ENCODE results near the gene GET4. TPM values are rescaled to one million over a fixed set of nuclear protein-coding genes. Genes with fewer than 3 reads are reported as not detected.
"Not testable (repeated sequence)": the region's sequence is repeated elsewhere in the genome, so short reads cannot be mapped to it uniquely, and the experiment has no call there.

The GET4 gene
- total RNA-seq, 4 donors from 2014 or later, result 18.4 to 34.8 (median 28.7) TPM

- Histone ChIP-seq H3K4me1 (peaks cover 0 to 63% (median 7%) of the 10 kb centered on the region in 3 donors), H3K36me3 (peaks cover 0 to 70% of the 10 kb centered on the region in 2 donors), H3K9me3 (no peaks in the 10 kb centered on the region), H3K27ac (peak overlapping the region in 3 of 4 donors; percentile 89 to 92 (median 90)), H3K27me3 (no peaks in the 10 kb centered on the region), H3K4me3 (no peak overlapping the region)
- 77 to 81% methylated on average over 4 to 8 of the region's 22 CpGs for WGBS, 2 donors (ENCODE audit: low coverage in 1 of 2)
- TF ChIP-seq CTCF (IDR thresholded peaks at IDR 0.05) (no peak), POLR2A (IDR thresholded peaks at IDR 0.05) (no peak), POLR2AphosphoS5 (IDR thresholded peaks at IDR 0.05) (no peak), EP300 (IDR thresholded peaks at IDR 0.05) (no peak)
- ATAC-seq, result no peak
Observed at GRCh38 chr7:845091-845490, 31.3 kb upstream of the GET4 start.

- 86 to 89% methylated on average over 10 to 11 of the region's 11 CpGs for WGBS, 2 donors (ENCODE audit: low coverage in 1 of 2)
- ATAC-seq, result no peak
- H3K36me3 ChIP-seq, result peaks cover 0 to 72% of the 10 kb centered on the region in 2 donors
- H3K4me3 ChIP-seq, result no peak overlapping the region
- TF ChIP-seq POLR2AphosphoS5 (IDR thresholded peaks at IDR 0.05) (no peak), EP300 (IDR thresholded peaks at IDR 0.05) (no peak), CTCF (IDR thresholded peaks at IDR 0.05) (no peak), POLR2A (IDR thresholded peaks at IDR 0.05) (no peak)
- no peaks in the 10 kb centered on the region for H3K27me3 ChIP-seq
- no peaks in the 10 kb centered on the region for H3K9me3 ChIP-seq
- peaks cover 0 to 59% (median 7%) of the 10 kb centered on the region in 3 donors for H3K4me1 ChIP-seq
- peak overlapping the region in 3 of 4 donors; percentile 47 to 90 (median 89) for H3K27ac ChIP-seq
Observed at GRCh38 chr7:845731-846130, 30.6 kb upstream of the GET4 start.

GRCh38 chr7:846958-847650 is 29.2 kb upstream of the GET4 start:
- not testable (repeated sequence) for ATAC-seq, H3K27me3 ChIP-seq, H3K4me3 ChIP-seq, H3K9me3 ChIP-seq
- 91 to 95% methylated on average over 13 to 14 of the region's 37 CpGs for WGBS, 2 donors (ENCODE audit: low coverage in 1 of 2)
- Histone ChIP-seq H3K27ac (peak overlapping the region in 2 of 4 donors; percentile 47 to 90), H3K4me1 (peaks cover 0 to 52% (median 4%) of the 10 kb centered on the region in 3 donors), H3K36me3 (peaks cover 0 to 83% of the 10 kb centered on the region in 2 donors)

GRCh38 chr7:847728-848127 is 28.6 kb upstream of the GET4 start:
- ATAC-seq, H3K9me3 ChIP-seq, H3K4me3 ChIP-seq, H3K27me3 ChIP-seq: not testable (repeated sequence)
- Histone ChIP-seq H3K27ac (peak overlapping the region in 1 of 4 donors; percentile 27), H3K4me1 (peaks cover 0 to 46% (median 0%) of the 10 kb centered on the region in 3 donors), H3K36me3 (peaks cover 0 to 83% of the 10 kb centered on the region in 2 donors)
- 93% methylated on average over 2 of the region's 28 CpGs; no CpG with 5 or more reads in 1 of the 2 donors for WGBS, 2 donors (ENCODE audit: low coverage in 1 of 2)

- Histone ChIP-seq H3K27me3 (no peaks in the 10 kb centered on the region), H3K4me1 (peaks cover 0 to 33% (median 0%) of the 10 kb centered on the region in 3 donors), H3K4me3 (no peak overlapping the region), H3K36me3 (peaks cover 0 to 85% of the 10 kb centered on the region in 2 donors), H3K27ac (no peak overlapping the region), H3K9me3 (no peaks in the 10 kb centered on the region)
- 97% methylated on average over 8 of the region's 14 CpGs; no CpG with 5 or more reads in 1 of the 2 donors for WGBS, 2 donors (ENCODE audit: low coverage in 1 of 2)
- ATAC-seq, result no peak
- TF ChIP-seq EP300 (IDR thresholded peaks at IDR 0.05), result no peak
- TF ChIP-seq POLR2A (IDR thresholded peaks at IDR 0.05), result no peak
- no peak for TF ChIP-seq POLR2AphosphoS5 (IDR thresholded peaks at IDR 0.05)
- TF ChIP-seq CTCF (IDR thresholded peaks at IDR 0.05), result no peak
Observed at GRCh38 chr7:849145-849544, 27.2 kb upstream of the GET4 start.

GRCh38 chr7:849781-850180 is 26.6 kb upstream of the GET4 start:
- Histone ChIP-seq H3K4me1 (peaks cover 0 to 26% (median 0%) of the 10 kb centered on the region in 3 donors), H3K4me3 (no peak overlapping the region), H3K9me3 (no peaks in the 10 kb centered on the region), H3K36me3 (peaks cover 0 to 85% of the 10 kb centered on the region in 2 donors), H3K27ac (peak overlapping the region in 1 of 4 donors; percentile 15), H3K27me3 (no peaks in the 10 kb centered on the region)
- TF ChIP-seq EP300 (IDR thresholded peaks at IDR 0.05) (no peak), CTCF (IDR thresholded peaks at IDR 0.05) (no peak), POLR2AphosphoS5 (IDR thresholded peaks at IDR 0.05) (no peak), POLR2A (IDR thresholded peaks at IDR 0.05) (no peak)
- ATAC-seq, result no peak
- 100% methylated on average over 1 to 3 of the region's 19 CpGs for WGBS, 2 donors (ENCODE audit: low coverage in 1 of 2)

All from gastroesophageal sphincter (tissue), 4 donors.